T1000 (cell line): ENCODE measurements around the gene LACTB.

Source experiments
- DNase-seq: peaks from one replicate; lab custom pipeline; 2025; ENCODE audit warnings: mixed read lengths; lab: John Stamatoyannopoulos, UW

The LACTB gene

DNA sequence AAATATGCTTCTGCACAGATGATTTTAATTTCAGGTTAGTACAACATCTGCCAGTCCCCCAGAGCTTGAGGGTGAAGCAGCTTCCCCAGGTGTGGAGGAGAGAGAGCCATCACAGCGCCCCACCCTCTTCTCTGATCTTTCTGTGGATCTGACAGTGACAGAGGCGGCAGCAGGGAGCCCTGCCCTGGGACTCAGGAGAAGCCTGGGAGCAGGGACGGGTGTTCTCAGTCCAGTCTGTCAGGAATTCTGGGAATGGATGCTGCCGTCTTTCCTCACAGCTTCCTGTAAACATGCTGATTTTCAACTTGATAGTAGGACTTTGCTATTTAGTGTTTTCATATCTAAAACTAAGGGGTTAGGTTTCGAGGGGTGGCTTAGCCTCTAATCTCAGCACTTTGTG is 56.4 kb downstream of the LACTB start:
- no peak for DNase-seq

GRCh38 chr15:63180746-63181145 is 59.1 kb downstream of the LACTB start:
- no peak for DNase-seq

GRCh38 chr15:63181648-63182047 is 60.0 kb downstream of the LACTB start:
- no peak for DNase-seq

GRCh38 chr15:63185206-63185605 is 63.5 kb downstream of the LACTB start:
- DNase-seq: no peak

GRCh38 chr15:63186065-63186464 is 64.4 kb downstream of the LACTB start:
- no peak for DNase-seq

DNA sequence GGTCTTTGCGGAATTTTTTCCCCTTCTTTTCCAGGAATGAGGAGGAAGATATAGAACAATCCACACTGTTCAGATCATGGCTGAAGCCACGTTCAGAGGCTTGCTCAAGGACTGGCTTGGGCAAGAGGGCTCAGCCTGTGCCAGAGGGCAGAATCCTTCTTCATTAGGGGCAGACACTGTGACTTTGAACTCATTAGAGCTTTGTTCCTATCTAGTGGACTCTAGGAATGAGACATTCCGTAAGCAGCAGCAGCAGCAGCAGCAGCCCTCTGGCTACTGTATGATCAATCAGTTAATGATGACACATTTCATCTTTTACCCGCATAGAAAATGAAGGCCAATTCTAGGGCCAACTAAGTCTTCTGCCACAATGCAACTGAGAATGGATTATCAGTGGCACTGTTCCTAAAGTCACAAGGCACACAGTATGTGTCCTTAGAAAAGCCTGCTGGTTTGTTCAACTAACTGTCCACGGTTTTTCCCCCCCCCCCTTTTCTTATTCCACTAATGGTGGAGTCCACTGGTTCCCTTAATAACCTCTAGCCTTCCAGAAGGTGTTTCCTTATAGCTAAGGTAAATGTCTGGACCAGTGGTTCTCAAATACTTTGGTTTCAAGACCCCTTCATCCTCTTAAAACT is 66.0 kb downstream of the LACTB start:
- no peak for DNase-seq

GRCh38 chr15:63188247-63188925 is 66.7 kb downstream of the LACTB start:
- no peak for DNase-seq

DNA sequence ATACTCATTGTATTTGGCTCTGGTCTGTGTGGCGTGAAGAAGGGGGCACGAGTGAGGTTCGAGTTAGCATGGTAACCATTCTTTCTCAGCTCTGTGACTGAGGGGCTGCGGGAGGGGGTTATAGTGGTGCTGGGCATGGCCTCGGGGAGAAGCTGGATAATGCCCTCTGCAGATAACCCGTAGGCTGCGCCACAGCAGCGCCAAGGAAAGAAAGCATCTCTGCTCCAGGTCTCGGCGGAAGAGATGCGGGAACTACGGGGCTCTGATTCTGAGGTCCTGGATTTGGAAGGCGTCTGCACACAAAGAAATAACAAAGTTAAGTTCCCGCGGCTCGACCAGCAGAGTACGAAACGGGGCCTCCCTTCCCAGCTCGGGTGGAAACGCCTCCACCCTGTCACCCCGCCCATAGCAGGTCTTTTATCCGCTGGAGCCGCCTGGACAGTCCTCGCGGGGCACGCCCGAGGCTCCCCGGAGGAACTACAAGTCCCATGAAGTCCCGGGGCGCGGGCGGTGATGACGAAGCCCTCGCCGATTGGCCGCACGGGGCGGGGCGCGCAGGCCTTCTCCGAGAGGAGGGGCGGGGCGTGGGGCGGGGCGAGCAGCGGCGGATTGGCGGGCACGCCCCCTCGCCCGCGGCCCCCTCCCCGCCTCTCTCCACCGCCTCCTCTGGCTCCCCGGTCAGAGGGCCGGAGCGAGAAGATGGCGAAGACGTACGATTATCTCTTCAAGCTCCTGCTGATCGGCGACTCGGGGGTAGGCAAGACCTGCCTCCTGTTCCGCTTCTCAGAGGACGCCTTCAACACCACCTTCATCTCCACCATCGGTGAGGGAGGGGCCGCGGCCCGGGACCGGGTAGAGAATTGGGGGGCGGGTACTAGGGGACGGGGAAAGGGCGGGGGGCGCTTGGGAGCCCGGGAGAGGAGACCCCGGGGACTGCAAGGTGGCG is 67.5 kb downstream of the LACTB start, which contains the start of gene RAB8B:
Gene RAB8B, plus strand, starts transcription at position 681 of the 946 bp plus-strand sequence. Its CDS starts 19 bp downstream, at position 700.
- peak; percentile 95 for DNase-seq

GRCh38 chr15:63189941-63190768 is 68.5 kb downstream of the LACTB start:
- DNase-seq: no peak

DNA sequence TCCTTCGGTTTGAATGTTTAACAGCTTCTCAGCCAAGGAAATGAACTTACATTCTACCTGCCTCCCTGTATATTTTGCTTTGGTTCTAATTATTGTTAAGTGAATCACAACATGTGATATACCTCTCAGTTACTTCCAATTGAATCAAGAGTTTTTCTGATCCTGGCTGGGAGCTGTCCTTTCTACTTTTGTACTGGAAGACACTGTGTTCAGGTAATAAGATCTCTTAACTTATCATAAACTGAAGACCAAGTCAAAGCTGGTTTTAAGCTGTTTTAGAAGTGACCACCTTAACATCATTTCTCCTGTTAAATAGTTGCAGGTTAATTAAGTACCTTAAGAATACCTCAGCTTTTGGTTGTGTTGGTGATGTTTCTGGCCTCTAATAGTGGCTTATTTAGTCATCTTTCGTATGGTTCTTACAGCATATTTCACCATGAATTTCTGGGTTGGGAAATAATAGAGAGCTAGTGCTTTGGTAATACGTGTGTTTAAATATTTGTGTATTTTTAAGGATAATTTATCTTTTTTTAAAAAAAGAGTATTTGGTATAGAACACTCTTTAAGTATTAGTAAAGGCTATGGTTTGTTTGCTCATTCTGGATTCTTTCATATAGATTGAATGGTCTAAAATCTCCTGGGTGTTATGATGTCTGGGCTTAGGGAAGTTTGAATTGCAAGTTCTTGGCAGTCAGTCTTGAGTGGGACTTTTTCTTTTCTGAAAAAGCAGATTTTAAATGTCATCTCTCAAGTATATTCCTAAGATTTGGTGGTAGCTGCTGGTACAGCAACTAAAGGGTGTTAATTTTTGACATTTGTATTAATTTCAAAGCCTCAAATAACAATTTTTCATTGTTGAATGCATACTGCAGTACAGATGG is 69.3 kb downstream of the LACTB start:
- DNase-seq: no peak
